Bone marrow (tissue), 2 donors: Measurements from ENCODE around the gene GUF1.

Experiments used
- DNase-seq, 2 donors: peaks; one replicate each; lab custom pipeline; 2025; lab: John Stamatoyannopoulos, UW

The GUF1 gene, protein sequence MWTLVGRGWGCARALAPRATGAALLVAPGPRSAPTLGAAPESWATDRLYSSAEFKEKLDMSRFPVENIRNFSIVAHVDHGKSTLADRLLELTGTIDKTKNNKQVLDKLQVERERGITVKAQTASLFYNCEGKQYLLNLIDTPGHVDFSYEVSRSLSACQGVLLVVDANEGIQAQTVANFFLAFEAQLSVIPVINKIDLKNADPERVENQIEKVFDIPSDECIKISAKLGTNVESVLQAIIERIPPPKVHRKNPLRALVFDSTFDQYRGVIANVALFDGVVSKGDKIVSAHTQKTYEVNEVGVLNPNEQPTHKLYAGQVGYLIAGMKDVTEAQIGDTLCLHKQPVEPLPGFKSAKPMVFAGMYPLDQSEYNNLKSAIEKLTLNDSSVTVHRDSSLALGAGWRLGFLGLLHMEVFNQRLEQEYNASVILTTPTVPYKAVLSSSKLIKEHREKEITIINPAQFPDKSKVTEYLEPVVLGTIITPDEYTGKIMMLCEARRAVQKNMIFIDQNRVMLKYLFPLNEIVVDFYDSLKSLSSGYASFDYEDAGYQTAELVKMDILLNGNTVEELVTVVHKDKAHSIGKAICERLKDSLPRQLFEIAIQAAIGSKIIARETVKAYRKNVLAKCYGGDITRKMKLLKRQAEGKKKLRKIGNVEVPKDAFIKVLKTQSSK

DNA sequence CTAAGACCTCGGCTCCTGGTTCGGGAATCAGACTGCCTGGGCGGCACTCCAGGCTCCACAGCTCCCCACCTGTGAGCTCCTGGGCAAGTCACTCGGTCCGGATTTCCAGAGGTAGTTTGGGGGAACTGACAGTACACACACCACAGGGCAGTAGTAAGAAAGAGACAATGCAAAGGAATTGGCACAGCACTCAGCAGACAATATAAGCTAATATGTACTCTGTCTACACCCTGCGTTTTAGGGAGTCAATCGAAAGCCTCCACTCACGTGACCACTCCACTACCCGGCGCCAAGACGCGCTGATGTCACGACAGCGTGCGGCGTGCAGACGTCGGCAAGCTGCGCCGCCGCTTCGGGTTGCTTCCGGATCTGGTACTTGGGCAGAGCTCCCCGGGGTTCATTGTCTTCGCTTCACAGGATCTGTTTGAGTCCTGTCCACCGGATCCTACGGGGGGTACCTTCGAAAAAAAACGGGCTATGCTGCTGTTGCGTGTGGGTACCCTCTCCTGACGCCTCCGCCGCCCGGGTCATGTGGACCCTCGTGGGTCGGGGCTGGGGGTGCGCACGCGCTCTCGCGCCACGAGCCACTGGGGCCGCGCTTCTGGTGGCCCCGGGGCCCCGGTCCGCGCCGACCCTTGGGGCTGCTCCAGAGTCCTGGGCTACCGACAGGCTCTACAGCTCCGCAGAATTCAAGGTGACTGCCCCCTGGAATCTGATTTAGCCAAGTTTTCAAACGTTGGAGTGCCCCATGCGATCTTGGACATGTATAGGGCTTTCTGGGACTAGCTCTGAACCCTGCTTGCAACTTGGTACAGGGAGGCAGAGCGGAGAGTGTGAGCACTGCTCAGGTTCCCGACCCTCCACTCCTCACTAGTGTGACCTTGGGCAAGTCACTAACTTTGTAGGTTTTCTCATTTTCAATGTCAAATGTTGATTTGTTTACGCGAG, at the start of gene GUF1:
TSS of gene GUF1 (plus strand) at position 327 of the 948 bp plus-strand sequence. CDS start at position 530, 203 bp downstream.
- peak; percentile 80 to 82 for DNase-seq

DNA sequence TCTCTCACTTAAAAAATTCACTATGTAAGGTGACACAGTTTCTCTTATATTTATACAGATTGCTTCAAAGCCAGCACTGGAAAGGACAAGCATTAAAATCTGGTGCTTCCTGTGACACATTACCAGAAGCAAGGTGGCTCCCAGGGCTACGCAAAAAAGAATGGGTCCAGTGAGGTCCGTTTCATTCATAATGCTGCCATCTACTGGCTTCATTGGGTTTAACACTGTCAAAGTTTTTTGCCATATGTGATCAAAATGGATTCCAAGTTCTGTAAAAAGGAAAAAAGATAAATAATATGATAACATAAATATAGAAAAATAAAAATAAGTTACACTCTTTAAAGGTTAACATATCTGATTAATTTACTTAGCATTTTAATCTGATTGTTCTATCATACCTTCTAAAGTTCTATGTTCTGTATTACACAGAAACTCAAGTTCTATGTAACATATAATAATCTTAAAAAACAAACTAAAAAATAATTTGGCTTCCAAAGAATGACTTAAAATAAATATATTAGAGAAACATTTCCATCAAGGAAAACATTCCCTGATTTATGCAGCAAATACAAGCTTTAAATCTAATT, 48.8 kb upstream of the GUF1 start:
- DNase-seq = peak in 1 of 2 donors; percentile 22

GRCh38 chr4:44632089-44632488, 46.1 kb upstream of the GUF1 start:
- DNase-seq = no peak

DNA sequence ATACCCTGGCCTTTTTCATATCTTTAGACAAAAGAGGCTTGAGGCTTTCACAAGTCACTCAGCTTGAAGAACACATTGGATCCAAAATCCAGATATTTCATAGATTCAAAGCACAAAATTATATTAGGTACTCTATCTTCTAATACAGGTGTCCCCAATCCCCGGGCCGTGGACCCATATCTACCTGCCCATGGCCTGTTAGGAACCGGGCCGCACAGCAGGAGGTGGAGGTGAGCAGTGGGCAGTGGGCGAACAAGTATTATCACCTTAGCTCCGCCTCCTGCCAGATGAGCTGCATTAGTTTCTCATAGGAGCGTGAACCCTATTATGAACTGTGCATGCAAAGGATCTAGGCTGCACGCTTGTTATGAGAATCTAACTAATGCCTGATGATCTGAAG, 45.5 kb upstream of the GUF1 start:
- DNase-seq = no peak

GRCh38 chr4:44638091-44638490, 40.1 kb upstream of the GUF1 start:
- DNase-seq = no peak

- DNase-seq = no peak
Observed at GRCh38 chr4:44646151-44646550, 32.1 kb upstream of the GUF1 start.

DNA sequence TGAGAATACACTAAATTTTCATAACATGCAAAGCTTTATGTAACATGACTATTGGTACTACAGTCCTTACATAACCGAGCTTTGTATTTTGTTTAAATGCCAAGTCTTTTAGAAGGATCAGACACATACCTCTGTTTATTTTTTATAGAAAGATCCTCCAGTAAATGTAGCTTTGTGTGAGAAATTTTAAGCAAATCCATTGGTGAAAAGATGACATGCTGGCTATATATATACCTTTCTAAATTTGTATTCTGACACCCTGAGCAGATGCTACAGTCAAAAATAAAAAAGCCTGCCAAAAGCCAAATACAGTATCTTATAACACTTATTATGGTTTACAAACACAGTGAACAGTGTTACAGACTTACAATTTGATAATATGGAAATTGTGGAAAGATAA, 26.8 kb upstream of the GUF1 start, which contains the start of gene YIPF7:
TSS of gene YIPF7 (minus strand) at position 201 of the 400 bp plus-strand sequence. CDS start 1,525 bp downstream, outside the sequence.
- DNase-seq = no peak

GRCh38 chr4:44652002-44652401, 26.2 kb upstream of the GUF1 start:
- no peak for DNase-seq

GRCh38 chr4:44660396-44660795, 17.8 kb upstream of the GUF1 start:
- no peak for DNase-seq

DNA sequence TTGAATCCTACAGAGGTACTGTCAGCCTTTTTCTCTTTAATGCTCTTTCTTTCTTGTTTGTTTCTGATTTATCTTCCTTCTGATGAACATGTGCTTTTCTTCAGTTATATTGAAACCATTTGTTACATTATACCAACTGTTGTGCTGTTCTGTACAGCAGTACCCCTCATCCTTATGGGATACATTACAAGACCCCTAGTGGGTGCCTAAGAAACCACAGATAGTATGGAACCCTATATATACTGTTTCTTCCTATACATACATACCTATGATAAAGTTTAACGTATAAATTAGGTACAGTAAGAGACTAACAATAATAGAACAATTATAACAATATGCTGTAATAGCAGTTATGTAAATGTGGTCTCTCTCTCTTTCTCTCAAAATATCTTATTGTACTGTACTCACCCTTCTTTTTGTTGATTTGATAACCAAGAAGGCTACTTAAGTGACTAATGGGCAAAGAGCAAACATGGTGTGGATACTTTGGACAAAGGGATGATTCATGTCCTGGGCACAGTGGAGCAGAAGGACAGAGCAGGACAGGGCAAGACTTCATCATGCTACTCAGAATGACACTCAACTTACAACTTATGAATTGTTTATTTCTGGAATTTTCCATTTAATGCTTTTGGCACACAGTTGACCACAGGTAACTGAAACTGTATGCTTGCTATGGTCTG, 16.1 kb upstream of the GUF1 start:
- no peak for DNase-seq

DNA sequence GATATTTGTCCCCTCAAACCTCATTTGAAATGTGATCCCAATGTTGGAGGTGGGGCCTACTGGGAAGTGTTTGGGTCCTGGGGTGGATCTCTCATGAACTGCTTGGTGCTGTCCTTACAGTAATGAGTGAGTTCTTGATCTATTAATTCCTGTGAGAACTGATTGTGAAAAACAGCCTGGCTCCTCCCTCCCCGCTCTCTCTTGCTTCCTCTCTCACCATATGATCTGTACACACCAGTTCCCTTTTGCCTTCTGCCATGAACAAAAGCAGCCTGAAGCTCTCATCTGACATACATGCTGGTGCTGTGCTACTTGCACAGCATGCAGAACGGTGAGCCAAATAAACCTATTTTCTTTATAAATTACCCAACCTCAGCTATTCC, 15.6 kb upstream of the GUF1 start:
- DNase-seq = no peak

DNA sequence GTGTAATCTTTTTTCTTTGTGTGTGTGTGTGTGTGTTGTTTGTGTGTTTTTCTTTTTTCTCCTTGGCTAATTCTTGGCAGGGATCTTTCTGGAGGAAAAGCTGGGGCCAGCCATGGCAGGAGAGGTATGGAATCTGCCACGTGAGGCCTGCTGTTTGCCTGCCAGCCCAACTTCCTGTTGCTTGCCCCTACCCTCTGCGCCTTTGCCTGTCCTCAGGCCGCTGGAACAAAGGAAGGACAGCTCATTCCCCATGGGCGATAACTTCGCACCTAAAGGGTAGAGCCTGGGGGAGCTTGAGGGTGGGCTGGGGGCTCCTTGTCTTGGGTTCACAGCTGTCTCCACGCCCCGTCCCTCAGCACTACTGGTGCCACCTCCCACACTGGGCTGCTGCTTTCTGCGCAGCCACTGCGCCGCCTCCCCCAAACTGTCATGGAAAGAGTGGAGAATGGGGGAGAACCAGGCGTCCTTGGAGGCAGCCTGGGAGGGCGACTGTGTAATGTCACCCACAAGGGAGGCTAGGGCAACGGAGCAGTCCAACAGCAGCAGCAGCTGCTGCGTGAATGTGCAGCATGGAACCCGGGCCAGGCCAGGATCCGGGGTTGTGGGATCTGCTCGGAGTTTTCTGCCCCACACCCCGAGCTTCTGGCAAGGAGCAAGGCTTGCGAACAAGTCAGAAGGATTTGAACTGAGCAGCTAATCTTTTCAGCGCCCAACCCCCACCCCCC, 14.5 kb upstream of the GUF1 start:
- DNase-seq = no peak

DNA sequence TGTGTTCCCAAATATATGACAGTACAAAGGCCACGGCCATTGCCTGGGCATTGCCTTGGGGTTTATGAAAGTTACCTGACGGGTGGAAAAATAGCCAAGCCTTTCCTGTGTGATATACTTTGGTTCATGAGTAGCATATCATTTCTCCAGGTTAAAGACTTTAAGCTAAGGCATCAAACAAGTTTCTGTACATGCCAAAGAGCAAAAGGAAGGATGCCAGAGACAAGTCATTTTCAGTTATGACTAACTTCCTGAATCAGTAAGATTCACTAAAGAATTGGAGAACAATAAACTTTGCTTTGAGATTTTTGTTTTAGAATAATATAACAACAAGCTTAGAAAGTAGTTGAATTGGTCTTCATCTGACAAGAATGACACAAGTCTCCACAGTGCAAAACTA, 9.7 kb upstream of the GUF1 start:
- DNase-seq = no peak

GRCh38 chr4:44670506-44671199, 7.6 kb upstream of the GUF1 start:
- no peak for DNase-seq

- DNase-seq = no peak
Observed at GRCh38 chr4:44671636-44672035, 6.6 kb upstream of the GUF1 start.

DNA sequence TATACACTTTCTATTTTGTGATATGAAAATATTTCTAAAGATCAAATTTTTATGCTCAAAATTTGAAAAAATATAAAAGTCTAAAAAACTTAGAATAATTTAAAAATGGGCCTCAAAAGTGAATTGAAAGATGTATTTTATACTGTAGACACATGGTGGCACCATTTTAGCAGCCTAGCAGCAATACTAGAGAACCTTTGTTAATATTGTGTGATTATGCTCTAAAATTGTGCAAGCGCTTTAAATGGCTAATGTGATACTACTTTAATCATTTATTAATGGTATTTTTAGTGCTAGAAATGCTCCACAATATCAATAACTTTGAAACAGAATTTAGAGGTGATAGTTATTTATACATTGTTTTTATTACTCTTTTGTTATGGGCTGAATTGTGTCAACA, 3.7 kb upstream of the GUF1 start:
- no peak for DNase-seq

- no peak for DNase-seq
Observed at GRCh38 chr4:44675366-44675765, 2.9 kb upstream of the GUF1 start.

- no peak for DNase-seq
Observed at GRCh38 chr4:44679060-44679459, 840 bp downstream of the GUF1 start.

- DNase-seq = no peak
Observed at GRCh38 chr4:44684648-44685047, 6.4 kb downstream of the GUF1 start.

DNA sequence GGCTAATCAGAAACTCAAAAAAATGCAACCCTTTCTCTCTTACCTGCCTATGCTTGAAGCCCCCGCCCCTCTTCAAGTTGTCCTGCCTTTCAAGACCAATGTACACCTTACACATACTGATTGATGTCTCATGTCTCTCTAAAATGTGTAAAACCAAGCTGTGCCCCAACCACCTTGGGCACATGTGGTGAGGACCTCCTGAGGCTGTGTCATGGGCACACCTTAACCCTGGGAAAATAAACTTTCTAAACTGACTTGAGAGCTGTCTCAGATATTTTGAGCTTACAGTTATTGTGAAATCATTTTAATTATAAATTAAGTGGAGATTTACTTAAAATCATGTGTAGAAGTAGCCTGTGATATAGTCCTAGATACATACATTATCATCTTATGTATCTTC, 22.2 kb downstream of the GUF1 start:
- no peak for DNase-seq
